NCI-H748 (cell line): ENCODE measurements around the gene GP1BB.

Experiments used
- DNase-seq: peaks from one replicate; lab custom pipeline; 2025; ENCODE audit not compliant: unreplicated experiment; lab: John Stamatoyannopoulos, UW

The GP1BB gene

DNA sequence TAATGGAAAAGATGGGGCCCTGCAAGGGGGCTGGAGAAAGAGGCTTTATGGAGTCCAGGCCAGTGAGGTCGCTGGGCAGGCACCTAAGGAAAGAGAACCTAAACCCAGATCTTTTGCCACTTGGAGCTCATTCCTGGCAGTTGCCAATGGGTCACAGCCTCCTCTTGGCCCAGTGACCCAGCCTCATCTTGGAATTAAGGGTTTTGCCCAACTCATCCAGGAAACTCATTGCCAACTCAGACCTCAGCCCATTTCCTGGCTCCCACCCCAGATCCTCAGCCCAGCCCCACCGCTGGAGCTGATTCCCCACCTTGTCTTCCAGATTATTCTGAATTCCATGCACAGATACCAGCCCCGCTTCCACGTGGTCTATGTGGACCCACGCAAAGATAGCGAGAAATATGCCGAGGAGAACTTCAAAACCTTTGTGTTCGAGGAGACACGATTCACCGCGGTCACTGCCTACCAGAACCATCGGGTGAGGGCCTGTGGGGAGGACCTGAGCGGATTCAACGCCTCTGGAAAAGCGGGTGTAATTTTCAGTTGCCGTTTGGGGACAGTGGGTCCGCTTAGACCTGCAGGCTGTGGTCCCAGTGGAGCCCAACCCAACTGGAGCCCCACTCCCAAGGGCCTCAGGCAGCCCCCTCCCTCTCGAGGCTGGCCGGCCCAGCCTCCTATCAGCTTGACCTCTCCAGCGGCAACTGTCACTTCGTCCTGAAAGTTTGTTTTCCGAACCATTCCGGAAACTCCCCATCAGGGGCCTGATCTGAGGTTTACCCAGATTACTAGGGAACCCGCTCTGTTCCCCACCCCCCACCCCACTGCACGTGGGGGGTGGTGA lies 41.5 kb downstream of the GP1BB start:
- no peak for DNase-seq

- peak; percentile 30 for DNase-seq
Measured at GRCh38 chr22:19765477-19766239, 42.3 kb downstream of the GP1BB start.

DNA sequence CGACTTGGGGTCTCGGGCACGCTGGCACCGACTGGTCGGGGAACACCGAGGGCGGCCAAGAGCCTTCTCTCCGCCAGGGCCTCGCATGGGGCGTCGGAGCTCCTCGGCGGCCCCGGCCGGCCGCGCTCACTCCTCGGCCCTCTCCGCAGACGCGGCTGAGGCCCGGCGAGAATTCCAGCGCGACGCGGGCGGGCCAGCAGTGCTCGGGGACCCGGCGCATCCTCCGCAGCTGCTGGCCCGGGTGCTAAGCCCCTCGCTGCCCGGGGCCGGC lies 42.8 kb downstream of the GP1BB start:
- peak; percentile 27 for DNase-seq

- peak; percentile 71 for DNase-seq
Measured at GRCh38 chr22:19766511-19767426, 43.4 kb downstream of the GP1BB start.

GRCh38 chr22:19767427-19768341 lies 44.3 kb downstream of the GP1BB start:
- no peak for DNase-seq

DNA sequence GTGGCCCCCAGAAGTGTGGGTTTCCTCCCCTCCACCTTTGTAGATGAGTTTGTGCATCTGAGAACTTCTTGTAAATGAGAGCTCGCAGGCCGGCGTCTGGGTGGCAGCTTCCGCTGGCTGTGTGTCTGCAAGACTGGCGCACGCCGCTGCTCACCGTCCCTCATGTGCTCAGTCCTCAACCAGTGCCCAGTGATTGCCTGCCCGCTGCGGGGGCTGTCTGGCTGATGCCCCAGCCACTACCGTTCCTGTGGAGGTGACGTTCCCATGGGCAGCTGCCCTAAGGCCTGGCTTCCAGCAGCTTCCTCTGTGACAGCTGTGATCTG lies 46.0 kb downstream of the GP1BB start:
- no peak for DNase-seq

- no peak for DNase-seq
Measured at GRCh38 chr22:19770349-19771220, 47.2 kb downstream of the GP1BB start.

- no peak for DNase-seq
Measured at GRCh38 chr22:19772422-19772672, 49.0 kb downstream of the GP1BB start.

GRCh38 chr22:19772673-19773469 lies 49.5 kb downstream of the GP1BB start:
- no peak for DNase-seq

GRCh38 chr22:19773470-19774040 lies 50.2 kb downstream of the GP1BB start:
- DNase-seq: no peak
